ENCODE results near the gene CEP135.

DNA sequence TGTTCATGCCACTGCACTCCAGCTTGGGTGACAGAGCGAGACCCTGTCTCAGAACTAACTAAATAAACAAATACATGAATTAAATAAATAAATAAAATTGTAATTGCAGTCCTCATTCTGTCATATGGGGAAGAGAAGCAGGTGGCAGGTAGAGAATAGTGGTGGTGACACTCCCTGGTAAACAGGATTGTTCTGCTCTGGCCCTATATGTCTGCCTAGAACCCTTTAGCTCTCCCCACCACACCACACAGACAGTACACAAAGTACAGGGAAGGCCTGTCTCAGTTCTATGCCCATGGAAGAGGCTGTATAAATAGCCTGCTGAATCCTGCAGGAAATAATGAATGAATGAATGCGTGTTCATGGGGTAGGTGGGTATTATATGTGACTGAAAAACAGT is 117.7 kb downstream of the CEP135 start:
- TF ChIP-seq POLR2A (IDR thresholded peaks at IDR 0.05; ENCODE audit: low read length), result no peak
- no peak for TF ChIP-seq GATA1 (IDR thresholded peaks at IDR 0.05; ENCODE audit: low read depth, low read length)

All from erythroblast (primary cell).